AG20443 (cell line): ENCODE measurements around the gene MGAT2.
"Not testable (repeated sequence)": the region's sequence is repeated elsewhere in the genome, so short reads cannot be mapped to it uniquely, and the experiment has no call there.

ENCODE experiments used
- DNase-seq: peaks from one replicate; pipeline ENCODE4 v3.0.0; 2012; ENCODE audit warnings: low spot score, mixed read lengths

MGAT2 gene

GRCh38 chr14:49612671-49613070 lies 7.9 kb upstream of the MGAT2 start:
- DNase-seq = no peak

- no peak for DNase-seq
Observed at GRCh38 chr14:49614196-49614595, 6.4 kb upstream of the MGAT2 start.

- no peak for DNase-seq
Observed at GRCh38 chr14:49615776-49616175, 4.8 kb upstream of the MGAT2 start.

- DNase-seq = no peak
Observed at GRCh38 chr14:49617852-49618519, 2.6 kb upstream of the MGAT2 start.

- DNase-seq = not testable (repeated sequence)
Observed at GRCh38 chr14:49619273-49619672, 1.3 kb upstream of the MGAT2 start.

GRCh38 chr14:49619730-49620129 lies 869 bp upstream of the MGAT2 start:
- no peak for DNase-seq

GRCh38 chr14:49621114-49621881 lies 699 bp downstream of the MGAT2 start:
- peak; percentile 55 for DNase-seq

GRCh38 chr14:49622022-49622607 lies 1.5 kb downstream of the MGAT2 start:
- no peak for DNase-seq

- no peak for DNase-seq
Observed at GRCh38 chr14:49623387-49623786, 2.8 kb downstream of the MGAT2 start.

GRCh38 chr14:49623941-49624839 lies 3.6 kb downstream of the MGAT2 start:
- DNase-seq = no peak

GRCh38 chr14:49633640-49634546 lies 13.3 kb downstream of the MGAT2 start:
- DNase-seq = peak; percentile 94

GRCh38 chr14:49634547-49635334 lies 14.1 kb downstream of the MGAT2 start, which contains the start of gene DNAAF2:
TSS of gene DNAAF2 (minus strand) at chr14:49635244. CDS start at chr14:49635149, 95 bp downstream.
- peak; percentile 76 for DNase-seq

GRCh38 chr14:49636866-49637265 lies 16.3 kb downstream of the MGAT2 start:
- DNase-seq = no peak

GRCh38 chr14:49637534-49638078 lies 17.0 kb downstream of the MGAT2 start:
- DNase-seq = no peak

GRCh38 chr14:49640540-49641417 lies 20.2 kb downstream of the MGAT2 start:
- DNase-seq = no peak

GRCh38 chr14:49641697-49642129 lies 21.1 kb downstream of the MGAT2 start:
- DNase-seq = peak; percentile 10

GRCh38 chr14:49642163-49642562 lies 21.6 kb downstream of the MGAT2 start:
- DNase-seq = no peak

- no peak for DNase-seq
Observed at GRCh38 chr14:49653508-49653907, 32.9 kb downstream of the MGAT2 start.

- no peak for DNase-seq
Observed at GRCh38 chr14:49654511-49654910, 33.9 kb downstream of the MGAT2 start.
